GF-D8 (cell line): ENCODE measurements around the gene APOBEC3A.
"Not testable (repeated sequence)": the region's sequence is repeated elsewhere in the genome, so short reads cannot be mapped to it uniquely, and the experiment has no call there.

Source experiments
- DNase-seq: peaks from one replicate; lab custom pipeline; 2025; lab: John Stamatoyannopoulos, UW

APOBEC3A gene

GRCh38 chr22:38959590-38959989, 2.2 kb downstream of the APOBEC3A start:
- no peak for DNase-seq

GRCh38 chr22:38960673-38961072, 3.3 kb downstream of the APOBEC3A start:
- DNase-seq: not testable (repeated sequence)

DNA sequence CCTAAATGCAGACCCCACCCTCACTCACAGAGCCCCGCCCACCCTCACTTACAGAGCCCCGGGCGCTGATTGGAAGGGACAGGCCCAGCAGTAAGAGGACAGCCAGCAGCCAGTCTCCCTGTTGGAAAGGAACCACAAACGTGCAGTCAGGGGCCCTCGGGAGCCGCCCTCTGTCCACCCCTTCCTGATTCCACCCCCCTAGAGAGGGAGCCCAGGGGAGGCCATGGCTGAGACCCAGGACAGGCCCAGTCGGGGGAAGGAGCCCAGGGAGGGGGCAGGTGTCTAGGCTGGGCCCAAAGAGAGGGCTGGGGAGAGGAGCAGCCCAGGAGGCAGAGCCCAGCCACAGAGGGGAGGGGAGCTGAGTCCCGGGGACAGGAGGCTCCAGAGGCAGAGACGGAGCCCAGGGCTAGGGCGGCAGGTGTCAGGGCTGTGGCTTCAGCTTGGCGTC, 5.9 kb downstream of the APOBEC3A start:
- DNase-seq: not testable (repeated sequence)

DNA sequence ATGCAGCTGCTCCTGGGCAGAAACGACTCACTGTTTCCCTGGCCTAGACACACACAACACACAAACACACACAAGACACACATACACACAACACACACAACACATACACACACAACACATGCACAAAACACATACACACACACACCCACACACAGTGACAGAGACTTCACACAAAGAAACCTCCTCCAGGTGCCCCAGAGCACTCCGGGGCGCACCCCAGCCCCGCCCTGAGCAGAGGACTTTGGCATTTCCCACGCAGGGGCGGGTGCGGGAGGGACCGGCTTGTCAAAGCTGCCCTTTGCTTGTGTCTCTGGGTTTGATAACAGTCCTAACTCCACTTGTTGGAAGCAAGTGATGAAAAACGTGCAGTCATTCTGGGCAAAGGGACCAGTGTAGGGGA, 6.5 kb downstream of the APOBEC3A start:
- no peak for DNase-seq

DNA sequence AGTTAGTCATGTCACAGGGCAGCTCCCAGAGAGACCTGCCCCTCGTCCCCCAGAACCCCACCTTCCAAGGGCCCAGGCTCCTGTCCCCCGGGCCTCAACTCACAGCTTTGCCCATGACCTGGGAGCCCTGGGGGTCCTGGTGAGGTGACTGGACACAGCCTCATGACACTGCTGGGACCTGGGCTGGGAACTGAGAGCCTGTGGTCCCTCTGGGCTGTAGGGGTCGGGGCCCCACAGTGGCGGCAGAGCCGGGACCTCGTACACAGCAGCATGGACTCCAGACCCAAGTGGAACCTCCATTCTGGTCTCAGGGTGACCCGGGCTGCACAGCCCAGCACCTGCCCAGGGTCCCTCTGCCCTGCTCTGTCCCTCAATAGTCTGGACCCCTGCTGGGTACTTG, 6.9 kb downstream of the APOBEC3A start:
- DNase-seq: no peak

GRCh38 chr22:38964989-38965388, 7.6 kb downstream of the APOBEC3A start:
- no peak for DNase-seq

DNA sequence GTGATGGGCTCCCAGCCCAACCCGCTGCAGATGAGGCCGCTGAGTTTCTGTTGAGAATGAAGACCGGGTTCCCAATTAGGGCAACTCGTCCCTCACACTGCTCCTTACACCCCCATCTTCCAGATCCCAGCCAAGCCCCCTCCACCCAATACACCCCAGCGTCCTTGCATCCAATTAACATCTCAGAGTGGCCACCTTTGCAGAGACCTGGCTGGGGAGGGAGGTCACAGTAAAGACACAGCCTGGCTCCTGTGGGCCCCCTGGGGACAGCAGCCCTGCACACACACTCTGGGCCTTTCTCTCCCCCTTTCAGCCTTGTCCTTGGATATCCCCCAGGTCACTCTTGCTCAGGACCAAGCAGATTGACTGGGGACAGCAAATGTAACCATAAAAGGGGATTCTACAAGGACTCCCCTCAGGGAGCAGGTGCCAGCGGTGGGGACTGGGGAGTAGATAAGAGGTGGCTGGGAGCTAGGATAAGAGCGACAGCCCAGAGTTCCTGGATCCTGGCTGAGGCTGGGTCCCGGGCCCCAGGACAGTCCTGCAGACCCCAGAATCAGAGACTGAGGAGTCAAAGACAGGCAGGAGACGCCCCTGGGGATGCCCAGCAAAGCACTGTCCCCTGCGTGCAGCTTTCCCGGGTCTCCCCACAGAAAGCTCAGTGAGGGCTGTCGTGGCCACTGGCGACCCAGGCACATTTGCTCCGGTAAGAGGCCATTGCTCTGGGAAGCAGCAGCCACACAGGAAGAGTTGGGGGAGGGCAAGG, 8.4 kb downstream of the APOBEC3A start:
- no peak for DNase-seq

DNA sequence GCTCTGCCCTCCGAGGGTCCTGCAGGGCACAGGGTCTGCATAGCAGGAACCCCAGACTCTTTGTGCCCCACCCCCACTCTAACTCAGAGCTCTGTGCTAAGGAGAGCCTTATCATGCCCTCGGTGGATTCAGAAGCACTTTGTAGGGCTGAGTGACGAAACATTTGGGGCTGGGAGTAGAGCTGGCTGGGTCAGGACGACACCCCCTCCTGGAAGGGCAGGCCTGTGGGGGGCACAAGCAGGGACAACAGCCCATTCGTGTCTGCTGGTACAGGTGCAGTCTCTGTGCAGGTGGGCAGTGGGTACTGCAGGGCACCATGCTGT, 8.9 kb downstream of the APOBEC3A start:
- no peak for DNase-seq

GRCh38 chr22:38966942-38967341, 9.5 kb downstream of the APOBEC3A start:
- DNase-seq: no peak

DNA sequence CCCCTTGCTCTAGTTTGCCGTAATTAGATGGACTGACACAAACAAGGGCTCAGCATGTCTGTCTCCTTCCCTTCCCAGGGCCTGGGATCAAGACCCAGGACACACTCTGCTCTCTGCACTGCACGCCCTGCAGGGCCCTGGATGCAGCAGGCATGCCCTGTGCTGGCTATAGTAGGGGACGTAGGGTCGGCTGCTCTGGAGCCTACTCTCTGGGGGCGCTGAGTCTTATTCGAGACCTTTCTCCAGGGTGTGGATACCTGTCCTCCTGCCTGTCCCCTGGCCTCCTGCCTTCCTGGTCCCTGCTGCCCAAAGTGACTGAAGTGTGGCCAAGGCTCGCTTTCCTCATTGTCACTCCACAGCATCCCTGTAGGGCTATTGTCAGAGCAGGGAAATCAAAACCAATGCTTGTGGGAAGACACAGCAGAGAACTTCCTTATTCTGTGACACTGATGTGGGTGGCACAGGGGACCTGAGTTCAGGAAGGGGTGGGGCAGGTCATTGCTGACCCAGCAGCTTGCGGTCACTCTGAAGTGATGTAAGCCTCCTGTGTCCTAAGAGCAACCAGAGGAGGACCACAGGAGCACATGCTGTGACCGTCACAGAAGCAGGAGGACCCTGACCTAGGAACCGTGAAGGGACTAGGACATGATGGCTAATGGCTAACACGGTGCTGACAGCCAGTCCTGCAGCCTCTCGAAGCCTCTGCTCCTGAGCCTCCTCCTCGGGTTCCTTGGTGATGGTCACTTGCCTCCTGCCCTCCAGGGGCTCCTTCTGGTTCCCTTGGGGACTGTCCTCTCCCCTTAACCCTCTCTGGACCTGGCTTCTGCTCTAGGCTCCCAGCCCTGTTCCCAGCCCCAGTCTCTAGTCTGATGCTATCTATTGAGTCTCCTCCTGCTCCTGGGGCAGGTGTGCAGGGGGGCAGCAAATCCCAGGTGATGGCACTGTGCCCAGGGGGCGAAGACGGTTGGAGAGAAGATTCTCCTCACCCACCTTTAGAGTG, 10.3 kb downstream of the APOBEC3A start:
- no peak for DNase-seq

- DNase-seq: no peak
These were observed 11.4 kb downstream of the APOBEC3A start for GRCh38 chr22:38968801-38969200.

DNA sequence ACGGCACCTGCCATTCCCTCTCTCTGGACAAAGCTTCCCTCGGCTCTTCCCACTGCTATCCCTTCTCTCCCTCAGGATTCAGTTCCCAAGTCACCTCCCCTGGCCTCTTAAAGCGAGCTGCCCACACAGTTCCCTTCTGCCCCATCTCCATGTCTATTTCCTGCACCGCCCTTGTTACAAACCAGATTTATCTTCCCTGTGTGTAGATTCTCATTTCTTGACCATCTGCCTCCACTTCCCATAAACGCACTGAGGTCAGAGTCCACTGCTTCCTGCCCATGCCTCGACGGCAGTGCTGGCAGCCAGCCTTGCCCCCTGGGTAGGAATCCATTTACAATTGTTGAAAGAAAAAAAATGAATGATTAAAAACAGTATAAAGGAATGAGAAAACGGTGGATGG, 13.1 kb downstream of the APOBEC3A start:
- DNase-seq: no peak

GRCh38 chr22:38971202-38971601, 13.8 kb downstream of the APOBEC3A start:
- no peak for DNase-seq

GRCh38 chr22:38971791-38972190, 14.4 kb downstream of the APOBEC3A start:
- DNase-seq: no peak

- no peak for DNase-seq
These were observed 15.1 kb downstream of the APOBEC3A start for GRCh38 chr22:38972558-38972957.

DNA sequence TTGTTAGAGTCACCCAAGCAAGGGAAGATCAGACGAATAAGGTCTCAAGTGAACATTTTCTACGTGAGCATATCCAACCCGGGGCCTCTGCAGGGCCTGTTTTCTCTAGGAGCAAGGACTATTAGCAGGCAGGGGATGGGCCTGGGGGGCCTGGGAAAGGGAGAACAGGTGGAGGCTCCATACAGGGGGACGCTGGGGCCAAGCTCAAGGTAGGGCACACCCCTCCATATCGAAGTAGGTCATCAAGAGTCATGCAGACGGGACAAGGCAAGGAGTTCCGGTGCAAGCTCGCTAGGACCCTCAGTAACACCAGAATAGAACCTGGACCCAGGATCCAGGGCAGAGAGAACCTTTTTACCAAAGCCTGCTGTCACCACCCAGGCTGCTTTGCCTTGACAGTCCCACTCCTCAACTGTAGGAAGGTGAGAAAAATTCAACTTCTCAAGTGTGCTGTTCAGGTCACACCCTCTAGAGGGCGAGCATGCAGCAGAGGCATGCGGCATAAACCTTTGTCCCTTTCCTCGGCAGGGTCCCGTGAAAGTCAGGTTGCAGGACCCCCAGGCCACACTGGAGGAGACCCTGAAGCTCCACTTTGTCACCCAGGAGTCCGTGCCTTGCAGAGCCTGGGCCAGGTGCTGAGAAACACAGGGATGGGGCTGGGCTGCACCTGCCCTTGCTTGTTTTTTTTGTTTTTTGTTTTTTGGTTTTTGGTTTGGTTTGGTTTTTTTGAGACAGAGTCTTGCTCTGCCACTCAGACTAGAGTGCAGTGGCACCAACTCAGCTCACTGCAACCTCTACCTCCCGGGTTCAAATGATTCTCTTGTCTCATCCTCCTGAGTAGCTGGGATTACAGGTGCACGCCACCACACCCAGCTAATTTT, 16.1 kb downstream of the APOBEC3A start:
- no peak for DNase-seq

DNA sequence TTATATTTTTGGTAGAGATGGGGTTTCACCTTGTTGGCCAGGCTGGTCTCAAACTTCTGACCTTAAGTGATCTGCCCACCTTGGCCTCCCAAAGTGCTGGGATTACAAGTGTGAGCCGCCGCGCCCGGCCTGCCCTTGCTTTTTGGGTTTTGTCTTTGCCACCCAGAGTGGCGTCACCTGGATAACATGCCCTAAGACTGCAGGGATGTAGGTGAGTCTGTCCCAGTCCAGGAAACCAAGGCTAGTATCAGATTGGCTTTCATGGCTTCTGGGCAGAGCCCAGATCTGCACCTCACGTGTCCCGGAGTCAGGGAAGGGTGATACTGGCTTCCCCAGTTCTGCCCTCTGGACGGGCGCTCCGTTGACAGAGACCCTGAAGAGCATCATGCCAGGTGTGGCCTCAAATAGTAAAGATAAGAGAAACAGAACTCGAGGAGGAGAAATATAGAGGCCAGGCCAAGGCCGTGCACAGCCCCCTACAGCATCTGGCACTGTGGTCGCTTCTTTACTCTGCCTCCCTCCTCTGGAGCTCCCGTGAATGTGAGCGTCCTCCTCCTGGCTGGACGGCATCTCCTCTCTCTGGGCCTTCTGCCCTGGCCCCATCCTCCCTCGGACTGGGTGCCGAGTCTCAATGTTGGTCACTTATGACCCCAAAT, 16.9 kb downstream of the APOBEC3A start:
- DNase-seq: no peak

- DNase-seq: no peak
These were observed 17.4 kb downstream of the APOBEC3A start for GRCh38 chr22:38974826-38975175.

DNA sequence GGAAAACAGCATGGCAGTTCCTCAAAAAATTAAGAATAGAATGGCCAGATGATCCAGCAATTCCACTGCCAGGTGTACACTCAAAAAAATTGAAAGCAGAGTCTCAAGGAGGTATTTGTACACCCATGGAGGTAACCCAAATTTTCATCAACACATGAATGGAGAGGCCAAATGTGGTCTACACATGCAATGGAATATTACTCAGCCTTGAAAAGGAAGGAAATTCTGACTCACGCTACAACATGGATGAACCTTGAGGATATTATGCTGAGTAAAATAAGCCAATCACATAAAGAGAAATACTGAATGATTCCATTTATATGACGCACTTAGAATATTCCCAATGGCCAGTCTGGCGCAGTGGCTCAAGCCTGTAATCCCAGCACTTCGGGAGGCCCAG, 19.9 kb downstream of the APOBEC3A start:
- DNase-seq: not testable (repeated sequence)

DNA sequence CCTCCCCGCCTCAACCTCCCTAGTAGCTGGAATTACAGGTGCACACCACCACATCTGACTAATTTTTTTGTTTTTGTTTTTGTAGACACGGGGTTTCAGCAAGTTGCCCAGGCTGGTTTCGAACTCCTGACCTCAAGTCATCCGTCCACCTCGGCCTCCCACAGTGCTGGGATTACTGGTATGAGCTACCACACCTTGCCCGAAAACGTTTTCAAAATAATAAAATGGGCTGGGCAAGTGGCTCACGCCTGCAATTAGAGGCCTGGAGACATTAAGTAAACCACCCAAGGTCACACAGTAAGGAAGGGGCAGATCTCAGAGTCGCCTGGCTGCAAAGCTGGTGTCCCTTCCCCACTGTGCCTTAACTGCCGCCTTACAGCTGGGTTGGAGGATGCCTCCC, 23.2 kb downstream of the APOBEC3A start:
- DNase-seq: not testable (repeated sequence)
